HCT116 (cell line): Measurements from ENCODE around the gene GPBAR1. TPM values are rescaled to one million over a fixed set of nuclear protein-coding genes. Genes with fewer than 3 reads are reported as not detected.

Experiments
- ATAC-seq: fragments of 200-7000 bp; cut with Tn5 transposase; 2 replicates; pipeline ENCODE4 v1.9.1; 2020; ENCODE audit warnings: mild to moderate bottlenecking, moderate library complexity
- BruUV-seq: library from RNA; stranded (reverse); fragments of 400-500 nt; replicated peaks from 2 replicates; lab custom pipeline; 2021; lab: Mats Ljungman, UMichigan
- CTCF ChIA-PET: fragments of 300-600 bp; sonication (Branson Sonifier 250); formaldehyde crosslinking; loops from one replicate; lab custom pipeline; 2021; ENCODE audit warnings: antibody characterized with exemption; lab: Charles Lee
- POLR2A ChIA-PET: fragments of 300-600, 350-600 bp; sonication (Branson Sonifier 250); formaldehyde crosslinking; loops from one replicate; lab custom pipeline; 2021; ENCODE audit warnings: antibody characterized with exemption; lab: Charles Lee
- RAD21 ChIA-PET, 2 experiments: fragments of 300-600 bp; sonication (Branson Sonifier 250); formaldehyde crosslinking; loops; one replicate each; lab custom pipeline; 2023; ENCODE audit warnings: low total read pairs in 2 of 2; ENCODE audit not compliant: uncharacterized antibody in 2 of 2, unreplicated experiment in 2 of 2, low non-redundant PET in 1 of 2; lab: Charles Lee
- DNase-seq: peaks from one replicate; pipeline ENCODE4 v3.0.0-alpha.2; 2010; ENCODE audit warnings: low read depth, low spot score
- H2AFZ ChIP-seq: fragments of 200-600 bp; shearing (Covaris generic), sonication (generic); 2 replicates; pipeline ENCODE4 v1.6.1; 2017; ENCODE audit warnings: low read depth, mixed run types, mixed read lengths, antibody characterized with exemption, low read length; ENCODE audit not compliant: poor library complexity, severe bottlenecking
- H3K27ac ChIP-seq: 2 replicates; pipeline ENCODE4 v1.5.1; 2012; ENCODE audit warnings: low read depth, low read length
- H3K27me3 ChIP-seq: fragments of 200-600 bp; sonication (generic); 2 replicates; pipeline ENCODE4 v1.6.1; 2016; ENCODE audit warnings: mixed run types, low read length, mixed read lengths; ENCODE audit not compliant: insufficient read depth
- H3K36me3 ChIP-seq, 2 experiments: fragments of 200-500 bp in 1 of 2; fragments of 200-600 bp in 1 of 2; sonication (Bioruptor generic) in 1 of 2; sonication (generic) in 1 of 2; 2 replicates each; pipeline versions ENCODE4 v1.5.1 to v1.6.1; 2014 to 2016; ENCODE audit warnings: low read length in 2 of 2, inconsistent platforms in 1 of 2, mixed read lengths in 1 of 2, mixed run types in 1 of 2; ENCODE audit not compliant: insufficient read depth in 2 of 2, control insufficient read depth in 1 of 2
- H3K4me1 ChIP-seq, 2 experiments: fragments of 200-600 bp in 1 of 2; sonication (generic) in 1 of 2; 2 replicates each; pipeline versions ENCODE4 v1.5.1 to v1.6.1; 2012 to 2017; ENCODE audit warnings: low read length in 2 of 2, inconsistent platforms in 1 of 2, mild to moderate bottlenecking in 1 of 2, mixed read lengths in 1 of 2, mixed run types in 1 of 2, moderate library complexity in 1 of 2; ENCODE audit not compliant: insufficient read depth in 2 of 2, control insufficient read depth in 1 of 2
- H3K4me2 ChIP-seq: fragments of 200-600 bp; sonication (generic); 2 replicates; pipeline ENCODE4 v1.6.1; 2017; ENCODE audit warnings: mixed run types, low read length, mixed read lengths
- H3K4me3 ChIP-seq, 2 experiments: fragments of 200-600 bp in 1 of 2; sonication (generic) in 1 of 2; replicated peaks in 1 of 2; 2 replicates each; pipeline ENCODE4 v1.5.1; 2011 to 2016; ENCODE audit warnings: low read length in 2 of 2, control low read depth in 1 of 2, low read depth in 1 of 2, mild to moderate bottlenecking in 1 of 2, mixed read lengths in 1 of 2, mixed run types in 1 of 2
- H3K79me2 ChIP-seq: fragments of 200-600 bp; sonication (generic); 2 replicates; pipeline ENCODE4 v1.6.1; 2017; ENCODE audit warnings: mild to moderate bottlenecking, mixed run types, low read length, moderate library complexity, mixed read lengths; ENCODE audit not compliant: insufficient read depth
- H3K9ac ChIP-seq: fragments of 200-600 bp; sonication (generic); 2 replicates; pipeline ENCODE4 v1.6.1; 2016; ENCODE audit warnings: low read length, mixed read lengths
- H3K9me2 ChIP-seq: fragments of 200-600 bp; sonication (generic), shearing (Covaris generic); 2 replicates; pipeline ENCODE4 v1.6.1; 2017; ENCODE audit warnings: mixed run types, mild to moderate bottlenecking, moderate library complexity; ENCODE audit not compliant: insufficient read depth
- H3K9me3 ChIP-seq, 2 experiments: fragments of 200-500 bp in 1 of 2; fragments of 200-600 bp in 1 of 2; sonication (Bioruptor generic) in 1 of 2; sonication (generic) in 1 of 2; 2 replicates each; pipeline ENCODE4 v1.6.1; 2014 to 2017; ENCODE audit warnings: low read length in 2 of 2, mixed read lengths in 2 of 2, inconsistent platforms in 1 of 2, low read depth in 1 of 2, mild to moderate bottlenecking in 1 of 2, mixed run types in 1 of 2, moderate library complexity in 1 of 2; ENCODE audit not compliant: control insufficient read depth in 1 of 2, insufficient read depth in 1 of 2
- H4K20me1 ChIP-seq: fragments of 200-600 bp; sonication (generic), shearing (Covaris generic); 2 replicates; pipeline ENCODE4 v1.6.1; 2017; ENCODE audit warnings: mixed run types, mild to moderate bottlenecking, moderate library complexity; ENCODE audit not compliant: insufficient read depth
- CEBPB ChIP-seq: IDR thresholded peaks from 2 replicates; pipeline ENCODE4 v1.6.1; 2012; ENCODE audit warnings: low read depth
- EGR1 ChIP-seq: IDR thresholded peaks from 2 replicates; pipeline ENCODE4 v1.6.1; 2012; ENCODE audit warnings: low read depth
- ELF1 ChIP-seq: IDR thresholded peaks from 2 replicates; pipeline ENCODE4 v1.6.1; 2012; ENCODE audit warnings: low read depth, borderline replicate concordance
- EZH2phosphoT487 ChIP-seq: fragments of 200-600 bp; IDR thresholded peaks from 2 replicates; pipeline ENCODE4 v1.6.1; 2018; ENCODE audit warnings: antibody characterized with exemption, borderline replicate concordance
- FOSL1 ChIP-seq: IDR thresholded peaks from 2 replicates; pipeline ENCODE4 v1.6.1; 2012; ENCODE audit warnings: low read depth
- POLR2AphosphoS5 ChIP-seq: IDR thresholded peaks from 2 replicates; pipeline ENCODE4 v1.6.1; 2011; ENCODE audit warnings: mild to moderate bottlenecking, low read depth, low read length, moderate library complexity
- SRF ChIP-seq: IDR thresholded peaks from 2 replicates; pipeline ENCODE4 v1.6.1; 2012; ENCODE audit warnings: low read depth
- YY1 ChIP-seq: IDR thresholded peaks from 2 replicates; pipeline ENCODE4 v1.6.1; 2011; ENCODE audit warnings: low read length, low read depth, moderate library complexity, mild to moderate bottlenecking; ENCODE audit not compliant: insufficient replicate concordance; ENCODE audit errors: extremely low read depth
- ZNF274 ChIP-seq: fragments of 200-500 bp; sonication (Bioruptor generic); IDR thresholded peaks from 2 replicates; pipeline ENCODE4 v1.6.1; 2014; ENCODE audit warnings: mild to moderate bottlenecking, low read depth, low read length, inconsistent platforms
- intact Hi-C: fragments of 100-400 bp; cut with micrococcal nuclease; formaldehyde crosslinking; loops from 2 replicates; pipeline ENCODE4 v1.10.0; 2022
- total RNA-seq: library from RNA; stranded (reverse); gene quantifications from one replicate; pipeline ENCODE4 v1.2.1, GENCODE V29; 2021; ENCODE audit not compliant: unreplicated experiment
- TF ChIP-seq, protein P1 (sequence below): IDR thresholded peaks from 2 replicates; pipeline ENCODE4 v1.6.1; 2012; ENCODE audit warnings: low read depth
- TF ChIP-seq, protein P2 (sequence below): IDR thresholded peaks from 2 replicates; pipeline ENCODE4 v1.6.1; 2011; ENCODE audit warnings: mild to moderate bottlenecking, low read length, moderate library complexity; ENCODE audit not compliant: insufficient replicate concordance; ENCODE audit errors: extremely low read depth
- TF ChIP-seq, protein P3 (sequence below): IDR thresholded peaks from 2 replicates; pipeline ENCODE4 v1.6.1; 2012
- TF ChIP-seq, protein P4 (sequence below), 3 experiments: fragments of 200-600 bp in 1 of 3; sonication (generic) in 1 of 3; IDR thresholded peaks in 2 of 3; conservative IDR thresholded peaks in 1 of 3; 2 replicates each; pipeline ENCODE4 v1.5.1; 2012 to 2017; ENCODE audit warnings: low read depth in 2 of 3, low read length in 2 of 3, antibody characterized with exemption in 1 of 3, borderline replicate concordance in 1 of 3, control low read depth in 1 of 3, mild to moderate bottlenecking in 1 of 3, mixed read lengths in 1 of 3, mixed run types in 1 of 3, moderate library complexity in 1 of 3; ENCODE audit not compliant: insufficient read depth in 1 of 3

Gene GPBAR1
- total RNA-seq, 1 experiment from 2014 or later: 0.27 TPM

DNA sequence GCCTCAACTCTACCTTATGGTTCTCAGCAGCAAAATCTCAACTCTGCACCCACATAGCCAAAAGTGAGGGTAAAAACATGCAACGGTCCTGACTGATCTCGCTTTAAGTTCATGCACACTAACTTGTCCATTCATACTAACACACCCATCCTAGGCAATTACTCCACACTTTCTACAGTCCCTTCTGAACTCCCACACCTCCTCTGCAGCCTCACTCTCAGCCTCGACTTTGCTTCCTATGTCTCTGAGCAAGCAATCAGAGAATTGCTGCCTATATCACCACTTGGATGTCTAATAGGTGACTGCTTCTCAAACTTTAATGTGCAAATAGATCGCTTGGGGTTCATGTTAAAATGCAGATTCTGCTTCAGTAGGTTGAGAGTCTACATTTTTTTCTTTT lies 39.3 kb downstream of the GPBAR1 start:
- Histone ChIP-seq H3K27me3 (no peaks in the 10 kb centered on the region), H3K9me2 (no peaks in the 10 kb centered on the region), H3K4me2 (no peak overlapping the region), H3K4me3 (no peak overlapping the region), H4K20me1 (no peaks in the 10 kb centered on the region), H3K9ac (no peak overlapping the region), H3K9me3 (no peaks in the 10 kb centered on the region), H2AFZ (no peak overlapping the region), H3K79me2 (no peaks in the 10 kb centered on the region), H3K27ac (no peak overlapping the region), H3K36me3 (no peaks in the 10 kb centered on the region), H3K4me1 (peaks cover 20 to 41% of the 10 kb centered on the region in 2 experiments)
- ChIA-PET RAD21 (no interaction called here), CTCF (interaction anchor here (2.1 kb wide), 1 partner anchor 94 kb away, joined by 4 read pairs; no protein-coding TSS in a partner anchor), POLR2A (interaction anchor here (0.7 kb wide), 1 partner anchor 10 kb away, joined by 3 read pairs; no protein-coding TSS in a partner anchor)
- TF ChIP-seq, protein P1, sequence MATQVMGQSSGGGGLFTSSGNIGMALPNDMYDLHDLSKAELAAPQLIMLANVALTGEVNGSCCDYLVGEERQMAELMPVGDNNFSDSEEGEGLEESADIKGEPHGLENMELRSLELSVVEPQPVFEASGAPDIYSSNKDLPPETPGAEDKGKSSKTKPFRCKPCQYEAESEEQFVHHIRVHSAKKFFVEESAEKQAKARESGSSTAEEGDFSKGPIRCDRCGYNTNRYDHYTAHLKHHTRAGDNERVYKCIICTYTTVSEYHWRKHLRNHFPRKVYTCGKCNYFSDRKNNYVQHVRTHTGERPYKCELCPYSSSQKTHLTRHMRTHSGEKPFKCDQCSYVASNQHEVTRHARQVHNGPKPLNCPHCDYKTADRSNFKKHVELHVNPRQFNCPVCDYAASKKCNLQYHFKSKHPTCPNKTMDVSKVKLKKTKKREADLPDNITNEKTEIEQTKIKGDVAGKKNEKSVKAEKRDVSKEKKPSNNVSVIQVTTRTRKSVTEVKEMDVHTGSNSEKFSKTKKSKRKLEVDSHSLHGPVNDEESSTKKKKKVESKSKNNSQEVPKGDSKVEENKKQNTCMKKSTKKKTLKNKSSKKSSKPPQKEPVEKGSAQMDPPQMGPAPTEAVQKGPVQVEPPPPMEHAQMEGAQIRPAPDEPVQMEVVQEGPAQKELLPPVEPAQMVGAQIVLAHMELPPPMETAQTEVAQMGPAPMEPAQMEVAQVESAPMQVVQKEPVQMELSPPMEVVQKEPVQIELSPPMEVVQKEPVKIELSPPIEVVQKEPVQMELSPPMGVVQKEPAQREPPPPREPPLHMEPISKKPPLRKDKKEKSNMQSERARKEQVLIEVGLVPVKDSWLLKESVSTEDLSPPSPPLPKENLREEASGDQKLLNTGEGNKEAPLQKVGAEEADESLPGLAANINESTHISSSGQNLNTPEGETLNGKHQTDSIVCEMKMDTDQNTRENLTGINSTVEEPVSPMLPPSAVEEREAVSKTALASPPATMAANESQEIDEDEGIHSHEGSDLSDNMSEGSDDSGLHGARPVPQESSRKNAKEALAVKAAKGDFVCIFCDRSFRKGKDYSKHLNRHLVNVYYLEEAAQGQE: no peak
- TF ChIP-seq EZH2phosphoT487 (no peak), SRF (no peak), ZNF274 (no peak), CEBPB (no peak), FOSL1 (no peak), EGR1 (no peak), POLR2AphosphoS5 (no peak), YY1 (no peak), ELF1 (no peak)
- TF ChIP-seq, protein P2, sequence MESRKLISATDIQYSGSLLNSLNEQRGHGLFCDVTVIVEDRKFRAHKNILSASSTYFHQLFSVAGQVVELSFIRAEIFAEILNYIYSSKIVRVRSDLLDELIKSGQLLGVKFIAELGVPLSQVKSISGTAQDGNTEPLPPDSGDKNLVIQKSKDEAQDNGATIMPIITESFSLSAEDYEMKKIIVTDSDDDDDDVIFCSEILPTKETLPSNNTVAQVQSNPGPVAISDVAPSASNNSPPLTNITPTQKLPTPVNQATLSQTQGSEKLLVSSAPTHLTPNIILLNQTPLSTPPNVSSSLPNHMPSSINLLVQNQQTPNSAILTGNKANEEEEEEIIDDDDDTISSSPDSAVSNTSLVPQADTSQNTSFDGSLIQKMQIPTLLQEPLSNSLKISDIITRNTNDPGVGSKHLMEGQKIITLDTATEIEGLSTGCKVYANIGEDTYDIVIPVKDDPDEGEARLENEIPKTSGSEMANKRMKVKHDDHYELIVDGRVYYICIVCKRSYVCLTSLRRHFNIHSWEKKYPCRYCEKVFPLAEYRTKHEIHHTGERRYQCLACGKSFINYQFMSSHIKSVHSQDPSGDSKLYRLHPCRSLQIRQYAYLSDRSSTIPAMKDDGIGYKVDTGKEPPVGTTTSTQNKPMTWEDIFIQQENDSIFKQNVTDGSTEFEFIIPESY: no peak
- TF ChIP-seq, protein P3, sequence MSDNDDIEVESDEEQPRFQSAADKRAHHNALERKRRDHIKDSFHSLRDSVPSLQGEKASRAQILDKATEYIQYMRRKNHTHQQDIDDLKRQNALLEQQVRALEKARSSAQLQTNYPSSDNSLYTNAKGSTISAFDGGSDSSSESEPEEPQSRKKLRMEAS: no peak
- TF ChIP-seq, protein P4, sequence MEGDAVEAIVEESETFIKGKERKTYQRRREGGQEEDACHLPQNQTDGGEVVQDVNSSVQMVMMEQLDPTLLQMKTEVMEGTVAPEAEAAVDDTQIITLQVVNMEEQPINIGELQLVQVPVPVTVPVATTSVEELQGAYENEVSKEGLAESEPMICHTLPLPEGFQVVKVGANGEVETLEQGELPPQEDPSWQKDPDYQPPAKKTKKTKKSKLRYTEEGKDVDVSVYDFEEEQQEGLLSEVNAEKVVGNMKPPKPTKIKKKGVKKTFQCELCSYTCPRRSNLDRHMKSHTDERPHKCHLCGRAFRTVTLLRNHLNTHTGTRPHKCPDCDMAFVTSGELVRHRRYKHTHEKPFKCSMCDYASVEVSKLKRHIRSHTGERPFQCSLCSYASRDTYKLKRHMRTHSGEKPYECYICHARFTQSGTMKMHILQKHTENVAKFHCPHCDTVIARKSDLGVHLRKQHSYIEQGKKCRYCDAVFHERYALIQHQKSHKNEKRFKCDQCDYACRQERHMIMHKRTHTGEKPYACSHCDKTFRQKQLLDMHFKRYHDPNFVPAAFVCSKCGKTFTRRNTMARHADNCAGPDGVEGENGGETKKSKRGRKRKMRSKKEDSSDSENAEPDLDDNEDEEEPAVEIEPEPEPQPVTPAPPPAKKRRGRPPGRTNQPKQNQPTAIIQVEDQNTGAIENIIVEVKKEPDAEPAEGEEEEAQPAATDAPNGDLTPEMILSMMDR (IDR thresholded peaks at IDR 0.05 in 2 of 3, conservative IDR thresholded peaks at IDR 0.05 in 1 of 3; ENCODE audit: borderline replicate concordance in 1 of 3, insufficient read depth in 1 of 3, low read depth in 2 of 3, low read length in 2 of 3): no peak
- ATAC-seq (no peak), DNase-seq (no peak)
- intact Hi-C loops: loop anchor here (2.0 kb wide), 1 partner anchor 167 kb away; no protein-coding TSS in a partner anchor
- BruUV-seq: no TSS peak
